ENCODE measurements around the gene TECR. TPM values are rescaled to one million over a fixed set of nuclear protein-coding genes. Genes with fewer than 3 reads are reported as not detected.
A peak's percentile ranks its signal among the peaks of the same experiment; 100 is the strongest.
"Not testable (repeated sequence)": the region's sequence is repeated elsewhere in the genome, so short reads cannot be mapped to it uniquely, and the experiment has no call there.

Gene TECR
- total RNA-seq, 2 donors from 2014 or later = 100 to 139 TPM

GRCh38 chr19:14558370-14559066, 29.1 kb downstream of the TECR start:
- H3K36me3 Mint-ChIP-seq (ENCODE audit: low read depth) = peaks cover 10% of the 10 kb centered on the region
- H3K27ac Mint-ChIP-seq = no peak overlapping the region
- no peaks in the 10 kb centered on the region for H3K9me3 Mint-ChIP-seq
- no peak overlapping the region for H3K4me3 Mint-ChIP-seq
- no peak for ATAC-seq (replicated peaks)
- H3K4me1 Mint-ChIP-seq = peaks cover 13% of the 10 kb centered on the region
- no peaks in the 10 kb centered on the region for H3K27me3 Mint-ChIP-seq

GRCh38 chr19:14559916-14560775, 30.8 kb downstream of the TECR start:
- no peak for ATAC-seq (replicated peaks)
- Mint-ChIP-seq H3K27me3 (no peaks in the 10 kb centered on the region), H3K27ac (peak overlapping the region; percentile 69), H3K36me3 (ENCODE audit: low read depth) (peaks cover 15% of the 10 kb centered on the region), H3K9me3 (no peaks in the 10 kb centered on the region), H3K4me1 (peaks cover 13% of the 10 kb centered on the region), H3K4me3 (no peak overlapping the region)

- ATAC-seq (replicated peaks) = no peak
- Mint-ChIP-seq H3K4me1 (peaks cover 11% of the 10 kb centered on the region), H3K27me3 (no peaks in the 10 kb centered on the region), H3K9me3 (no peaks in the 10 kb centered on the region), H3K36me3 (ENCODE audit: low read depth) (peaks cover 16% of the 10 kb centered on the region), H3K27ac (peak overlapping the region; percentile 69), H3K4me3 (no peak overlapping the region)
Observed at GRCh38 chr19:14560776-14561108, 31.3 kb downstream of the TECR start.

- H3K27ac Mint-ChIP-seq = no peak overlapping the region
- H3K36me3 Mint-ChIP-seq (ENCODE audit: low read depth) = peaks cover 16% of the 10 kb centered on the region
- no peak overlapping the region for H3K4me3 Mint-ChIP-seq
- H3K9me3 Mint-ChIP-seq = no peaks in the 10 kb centered on the region
- peaks cover 6% of the 10 kb centered on the region for H3K4me1 Mint-ChIP-seq
- no peaks in the 10 kb centered on the region for H3K27me3 Mint-ChIP-seq
- no peak for ATAC-seq (replicated peaks)
Observed at GRCh38 chr19:14561249-14561648, 31.9 kb downstream of the TECR start.

- Mint-ChIP-seq H3K9me3 (no peaks in the 10 kb centered on the region), H3K4me3 (no peak overlapping the region), H3K36me3 (ENCODE audit: low read depth) (peaks cover 13% of the 10 kb centered on the region), H3K27me3 (no peaks in the 10 kb centered on the region), H3K27ac (no peak overlapping the region), H3K4me1 (no peaks in the 10 kb centered on the region)
- ATAC-seq (replicated peaks) = no peak
Observed at GRCh38 chr19:14561847-14562351, 32.5 kb downstream of the TECR start.

- no peak for ATAC-seq (replicated peaks)
- Mint-ChIP-seq H3K4me1 (no peaks in the 10 kb centered on the region), H3K27ac (no peak overlapping the region), H3K9me3 (no peaks in the 10 kb centered on the region), H3K27me3 (no peaks in the 10 kb centered on the region), H3K4me3 (no peak overlapping the region), H3K36me3 (ENCODE audit: low read depth) (peaks cover 23% of the 10 kb centered on the region)
Observed at GRCh38 chr19:14562660-14563589, 33.5 kb downstream of the TECR start.

- no peak overlapping the region for H3K4me3 Mint-ChIP-seq
- H3K36me3 Mint-ChIP-seq (ENCODE audit: low read depth) = peaks cover 30% of the 10 kb centered on the region
- no peaks in the 10 kb centered on the region for H3K27me3 Mint-ChIP-seq
- peak overlapping the region; percentile 65 for H3K27ac Mint-ChIP-seq
- H3K4me1 Mint-ChIP-seq = peaks cover 4% of the 10 kb centered on the region
- no peaks in the 10 kb centered on the region for H3K9me3 Mint-ChIP-seq
- ATAC-seq (replicated peaks) = no peak
Observed at GRCh38 chr19:14563590-14563926, 34.2 kb downstream of the TECR start.

- H3K36me3 Mint-ChIP-seq (ENCODE audit: low read depth) = peaks cover 33% of the 10 kb centered on the region
- peak; percentile 83 for ATAC-seq (replicated peaks)
- H3K9me3 Mint-ChIP-seq = no peaks in the 10 kb centered on the region
- no peaks in the 10 kb centered on the region for H3K27me3 Mint-ChIP-seq
- peaks cover 5% of the 10 kb centered on the region for H3K4me1 Mint-ChIP-seq
- H3K27ac Mint-ChIP-seq = peak overlapping the region; percentile 65
- no peak overlapping the region for H3K4me3 Mint-ChIP-seq
Observed at GRCh38 chr19:14563989-14564651, 34.7 kb downstream of the TECR start.

GRCh38 chr19:14564652-14565297, 35.4 kb downstream of the TECR start:
- not testable (repeated sequence) for H3K9me3 Mint-ChIP-seq

GRCh38 chr19:14565298-14565679, 35.9 kb downstream of the TECR start:
- no peak overlapping the region for H3K4me3 Mint-ChIP-seq
- no peaks in the 10 kb centered on the region for H3K9me3 Mint-ChIP-seq
- ATAC-seq (replicated peaks) = no peak
- H3K27me3 Mint-ChIP-seq = no peaks in the 10 kb centered on the region
- peaks cover 11% of the 10 kb centered on the region for H3K4me1 Mint-ChIP-seq
- peaks cover 33% of the 10 kb centered on the region for H3K36me3 Mint-ChIP-seq (ENCODE audit: low read depth)
- no peak overlapping the region for H3K27ac Mint-ChIP-seq

More at GRCh38 chr19:14564652-14565297, 35.4 kb downstream of the TECR start:
- H3K27ac Mint-ChIP-seq, H3K4me3 Mint-ChIP-seq, H3K27me3 Mint-ChIP-seq: not testable (repeated sequence)
- Mint-ChIP-seq H3K36me3 (ENCODE audit: low read depth) (peaks cover 33% of the 10 kb centered on the region), H3K4me1 (peaks cover 11% of the 10 kb centered on the region)
- ATAC-seq (replicated peaks) = peak; percentile 4

- Mint-ChIP-seq H3K27ac (no peak overlapping the region), H3K27me3 (no peaks in the 10 kb centered on the region), H3K4me3 (no peak overlapping the region), H3K36me3 (ENCODE audit: low read depth) (peaks cover 33% of the 10 kb centered on the region), H3K9me3 (no peaks in the 10 kb centered on the region), H3K4me1 (peaks cover 11% of the 10 kb centered on the region)
- no peak for ATAC-seq (replicated peaks)
Observed at GRCh38 chr19:14565765-14566711, 36.6 kb downstream of the TECR start.

- ATAC-seq (replicated peaks) = no peak
- Mint-ChIP-seq H3K4me3 (no peak overlapping the region), H3K27ac (no peak overlapping the region), H3K4me1 (peaks cover 11% of the 10 kb centered on the region), H3K36me3 (ENCODE audit: low read depth) (peaks cover 37% of the 10 kb centered on the region), H3K27me3 (no peaks in the 10 kb centered on the region), H3K9me3 (no peaks in the 10 kb centered on the region)
Observed at GRCh38 chr19:14566712-14567077, 37.3 kb downstream of the TECR start.

GRCh38 chr19:14567079-14567478, 37.7 kb downstream of the TECR start:
- Mint-ChIP-seq H3K27ac (peak overlapping the region; percentile 13), H3K27me3 (no peaks in the 10 kb centered on the region), H3K4me1 (peaks cover 11% of the 10 kb centered on the region), H3K9me3 (no peaks in the 10 kb centered on the region), H3K36me3 (ENCODE audit: low read depth) (peaks cover 39% of the 10 kb centered on the region), H3K4me3 (no peak overlapping the region)
- no peak for ATAC-seq (replicated peaks)
